ENCODE results near the gene AIMP2.
A peak's percentile ranks its signal among the peaks of the same experiment; 100 is the strongest.
"Not testable (repeated sequence)": the region's sequence is repeated elsewhere in the genome, so short reads cannot be mapped to it uniquely, and the experiment has no call there.

The AIMP2 gene

DNA sequence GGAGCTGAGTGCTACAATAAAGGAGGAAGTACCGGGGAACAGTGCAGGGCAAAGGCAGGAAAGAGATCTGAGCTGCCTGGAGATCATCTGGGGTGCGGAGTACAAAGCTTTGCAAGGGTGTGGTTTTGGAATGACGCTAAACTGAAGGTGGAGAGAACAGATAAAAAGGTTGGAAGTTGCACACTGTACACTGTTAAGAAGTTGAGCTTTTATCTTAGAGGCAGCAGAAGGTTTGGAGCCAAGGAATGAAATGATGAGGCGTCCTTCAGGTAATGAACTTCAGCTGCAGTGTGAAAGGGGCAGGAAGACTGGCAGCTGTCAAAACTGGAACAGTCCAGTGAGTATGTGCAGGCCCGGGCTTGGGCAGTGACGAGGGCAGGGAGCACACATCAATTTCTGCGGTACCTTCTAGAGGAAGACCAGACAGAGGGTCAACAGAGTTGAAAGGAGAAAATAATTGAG, 14.9 kb downstream of the AIMP2 start:
- no peak overlapping the region for H3K27ac ChIP-seq
- DNase-seq (ENCODE audit: low read depth, low spot score): no peak

DNA sequence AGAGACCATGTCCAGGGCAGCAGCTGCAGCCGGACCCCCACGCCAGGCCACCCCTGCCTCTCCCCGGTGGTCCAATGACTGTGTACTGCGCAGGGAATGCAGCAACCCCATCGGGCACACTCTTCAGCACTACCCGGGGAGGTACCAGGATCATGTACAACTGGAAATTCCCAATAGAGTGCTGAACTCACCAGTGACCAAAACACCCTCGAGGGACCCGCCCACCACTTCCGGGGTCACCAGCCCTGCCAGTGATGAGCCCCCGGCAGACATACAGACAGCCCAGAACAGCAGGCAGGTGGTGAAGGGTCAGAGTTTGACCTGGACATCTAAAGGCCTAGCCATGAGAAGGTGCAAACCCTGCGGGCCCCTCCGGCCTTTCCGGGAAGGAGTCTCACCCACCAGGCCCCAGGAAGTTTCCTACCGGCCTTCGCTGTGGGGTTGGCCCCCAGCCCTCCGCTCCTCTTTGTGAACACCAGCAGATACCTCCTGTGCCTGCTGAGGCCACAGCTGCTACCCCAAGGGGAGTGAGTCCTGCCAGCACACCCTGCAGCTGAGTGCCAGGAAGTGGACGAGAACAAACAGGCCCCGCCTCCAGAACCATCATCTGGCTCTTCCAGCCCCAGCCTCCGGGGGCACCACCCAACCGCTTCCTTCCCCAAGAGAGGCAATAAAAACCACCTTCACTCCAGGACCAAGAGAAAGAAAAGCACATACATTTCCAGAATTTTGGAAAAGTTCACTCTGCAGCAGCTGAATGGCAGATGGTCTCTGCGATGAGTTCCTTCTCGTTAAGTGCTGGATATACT, 17.1 kb downstream of the AIMP2 start:
- no peak for DNase-seq (ENCODE audit: low read depth, low spot score)
- peak overlapping the region; percentile 36 for H3K27ac ChIP-seq

DNA sequence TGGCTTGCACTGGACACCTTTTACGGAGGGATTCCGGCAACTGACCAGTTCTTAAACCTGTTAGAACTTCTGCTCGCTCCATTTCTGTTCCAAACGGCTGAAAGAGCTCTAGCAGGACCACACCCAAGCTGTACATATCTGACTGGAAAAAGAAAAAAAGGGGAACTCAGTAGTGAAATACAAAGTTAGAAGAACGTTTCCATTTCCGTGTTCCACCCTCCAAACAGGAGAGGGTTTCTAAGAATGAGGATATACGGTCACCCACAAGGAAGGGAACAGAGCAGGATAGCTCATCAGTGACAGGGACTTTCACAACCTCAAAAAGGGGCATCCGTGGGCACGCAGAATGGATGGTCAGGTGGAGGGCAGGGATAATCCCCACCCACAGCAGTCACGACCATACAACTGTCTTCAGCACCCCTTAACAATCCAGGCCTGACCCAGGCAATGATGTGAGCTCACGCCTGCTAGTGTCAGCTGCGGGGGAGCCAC, 17.8 kb downstream of the AIMP2 start:
- peak overlapping the region; percentile 36 for H3K27ac ChIP-seq
- DNase-seq (ENCODE audit: low read depth, low spot score): no peak

DNA sequence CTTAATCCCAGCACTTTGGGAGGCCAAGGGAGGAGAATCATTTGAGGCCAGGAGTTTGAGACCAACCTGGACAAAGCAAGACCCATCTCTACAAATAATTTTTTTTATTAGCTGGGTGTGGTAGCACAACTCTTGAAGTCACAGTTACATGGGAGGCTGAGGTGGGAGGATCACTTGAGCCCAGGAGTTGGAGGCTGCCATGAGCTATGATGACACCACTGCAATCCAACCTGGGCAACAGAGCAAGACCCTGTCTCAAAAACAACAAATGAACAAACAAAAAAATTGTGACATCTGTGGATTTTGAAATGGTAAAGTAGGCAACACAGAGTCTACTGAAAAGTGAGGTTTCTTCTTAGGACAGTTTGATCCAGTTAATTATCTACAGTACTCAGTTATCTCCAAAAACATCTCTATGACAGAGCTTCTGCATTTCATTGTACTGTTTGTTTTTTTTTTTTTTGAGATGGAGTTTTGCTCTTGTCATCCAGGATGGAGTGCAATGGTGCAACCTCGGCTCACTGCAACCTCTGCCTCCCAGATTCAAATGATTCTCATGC, 18.8 kb downstream of the AIMP2 start:
- no peak overlapping the region for H3K27ac ChIP-seq

DNA sequence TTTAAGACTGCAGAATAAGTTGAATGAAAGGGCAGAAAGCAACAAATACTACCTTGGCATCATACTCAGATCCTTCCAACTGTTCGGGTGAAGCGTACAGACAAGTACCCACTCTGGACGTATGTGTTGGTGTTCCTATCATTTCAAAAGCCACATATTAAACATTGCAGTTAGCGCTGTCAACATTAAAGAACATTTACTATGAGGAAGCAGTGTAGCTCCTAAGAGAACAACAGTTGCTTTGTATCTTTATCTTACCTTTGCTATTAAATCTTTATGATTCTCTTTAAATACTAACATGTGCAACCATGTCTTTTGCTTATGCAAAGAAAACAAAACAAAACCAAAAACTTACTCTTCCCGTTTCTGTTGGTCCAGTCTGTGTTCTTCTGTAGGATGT, 19.5 kb downstream of the AIMP2 start:
- no peak for DNase-seq (ENCODE audit: low read depth, low spot score)
- H3K27ac ChIP-seq: no peak overlapping the region

More for the DNA sequence above, 18.8 kb downstream of the AIMP2 start:
- DNase-seq (ENCODE audit: low read depth, low spot score): no peak

DNA sequence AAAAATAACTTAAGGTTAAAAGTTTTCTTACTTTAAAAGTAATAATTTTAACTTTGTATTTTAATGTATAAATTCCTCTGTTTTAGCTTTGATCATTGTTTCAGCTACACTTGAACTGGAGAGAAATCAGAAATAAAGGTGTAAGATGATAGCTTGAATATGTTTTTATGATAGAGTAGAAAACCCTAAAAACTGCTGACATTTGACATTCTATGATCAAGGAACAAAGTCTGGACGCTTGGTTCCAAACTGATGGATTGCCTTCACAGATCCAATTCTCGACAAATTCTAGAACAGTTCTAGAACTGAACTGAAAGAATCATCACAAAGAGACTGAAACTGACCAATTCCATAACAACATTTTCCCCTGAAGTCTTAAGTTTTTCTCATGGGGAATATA, 21.9 kb downstream of the AIMP2 start, which contains the start of gene ANKRD61:
TSS of gene ANKRD61 (plus strand) at position 389 of the 400 bp plus-strand sequence. CDS start at position 389, 0 bp downstream.
- H3K27ac ChIP-seq: no peak within 1 kb of the TSS
- no peak for DNase-seq (ENCODE audit: low read depth, low spot score)

DNA sequence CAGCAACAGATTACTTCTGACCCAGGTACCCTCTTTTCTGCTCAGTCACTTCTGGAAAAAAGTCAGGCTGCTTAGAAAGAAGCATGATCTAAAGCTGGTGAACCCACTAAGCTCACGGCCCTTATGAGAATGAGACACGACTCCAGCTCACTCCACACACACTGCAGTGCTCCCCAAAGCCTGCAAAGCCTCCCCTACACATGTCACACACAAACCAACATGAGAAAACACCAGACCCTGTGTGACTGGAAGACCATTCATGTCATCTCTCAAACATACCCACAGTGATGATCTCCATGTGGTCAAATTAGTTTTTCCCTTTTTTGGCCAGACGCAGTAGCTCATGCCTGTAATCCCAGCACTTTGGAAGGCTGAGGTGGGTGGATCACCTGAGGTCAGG, 22.5 kb downstream of the AIMP2 start:
- DNase-seq (ENCODE audit: low read depth, low spot score): no peak
- no peak overlapping the region for H3K27ac ChIP-seq

DNA sequence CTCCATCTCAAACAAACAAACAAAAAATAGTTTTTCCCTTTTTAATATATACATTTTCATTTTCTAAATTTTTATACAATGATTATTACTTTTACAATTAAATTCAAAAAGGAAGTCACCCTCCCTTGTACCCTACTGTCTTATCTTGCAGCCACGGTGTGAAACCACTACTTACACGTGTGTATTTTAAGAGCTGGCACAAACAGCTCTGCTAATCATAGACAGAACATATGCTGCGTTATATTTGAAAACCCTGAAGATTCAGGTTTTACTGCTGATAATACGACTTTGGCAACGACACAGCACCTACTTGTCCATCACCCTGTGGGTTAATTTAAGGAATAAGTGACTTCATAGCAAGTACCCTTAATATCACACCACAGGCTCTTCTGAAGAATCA, 23.1 kb downstream of the AIMP2 start:
- H3K27ac ChIP-seq: no peak overlapping the region
- DNase-seq (ENCODE audit: low read depth, low spot score): no peak

DNA sequence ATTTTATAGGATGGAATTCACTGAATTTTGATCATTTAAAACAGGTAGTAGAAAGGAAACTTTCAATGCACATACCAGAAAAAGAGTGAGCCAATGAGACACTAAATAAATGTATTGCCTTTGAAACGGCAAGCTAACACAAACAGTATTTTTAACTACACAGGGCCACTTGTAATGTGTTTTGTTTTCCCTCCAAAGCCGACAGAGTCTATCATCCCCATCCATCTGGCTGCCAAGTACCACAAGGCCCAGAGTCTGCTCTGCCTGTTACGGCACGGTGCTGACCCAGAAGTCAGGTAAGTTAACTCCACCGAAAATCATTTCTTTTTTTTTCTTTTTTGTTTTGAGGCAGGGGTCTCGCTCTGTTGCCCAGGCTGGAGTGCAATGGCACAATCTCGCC, 23.6 kb downstream of the AIMP2 start:
- no peak overlapping the region for H3K27ac ChIP-seq

DNA sequence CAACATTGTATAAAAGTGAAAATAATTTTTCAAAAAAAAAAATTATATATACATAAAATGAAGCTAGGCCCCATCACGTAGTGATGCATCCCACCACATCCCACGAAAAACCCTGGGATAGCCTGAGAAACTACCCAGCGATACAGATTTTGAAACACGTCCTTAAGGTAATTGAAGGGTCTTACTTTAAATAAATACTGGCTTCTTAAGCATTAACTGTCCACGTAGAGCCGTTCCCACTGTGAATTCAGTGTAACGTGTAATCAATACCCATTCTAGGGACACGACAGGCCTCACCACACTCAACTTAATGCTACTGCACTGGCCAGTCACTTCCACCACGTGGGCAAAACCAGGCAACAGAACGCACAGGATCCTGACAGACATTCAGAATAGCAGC, 26.1 kb downstream of the AIMP2 start:
- DNase-seq (ENCODE audit: low read depth, low spot score): no peak
- H3K27ac ChIP-seq: no peak overlapping the region

More for the DNA sequence above, 23.6 kb downstream of the AIMP2 start:
- DNase-seq (ENCODE audit: low read depth, low spot score): no peak

DNA sequence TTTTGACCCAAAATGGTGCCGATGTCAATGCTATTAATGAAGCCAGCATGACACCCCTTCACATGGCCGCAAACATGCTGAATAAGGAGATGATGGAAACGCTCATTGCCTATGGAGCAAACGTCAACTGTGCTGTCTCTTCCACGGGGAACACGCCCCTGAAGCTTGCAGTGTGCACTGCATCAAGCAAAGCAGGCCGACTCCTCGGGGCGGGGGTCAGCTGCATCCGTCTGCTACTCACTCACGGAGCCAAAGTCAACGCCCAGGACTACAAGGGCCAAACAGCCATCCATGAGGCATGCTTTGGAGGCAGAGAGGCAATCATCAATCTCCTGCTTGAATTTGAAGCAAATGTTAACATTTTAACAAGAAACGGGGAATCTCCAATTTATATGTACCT, 26.6 kb downstream of the AIMP2 start:
- no peak for DNase-seq (ENCODE audit: low read depth, low spot score)
- H3K27ac ChIP-seq: no peak overlapping the region

DNA sequence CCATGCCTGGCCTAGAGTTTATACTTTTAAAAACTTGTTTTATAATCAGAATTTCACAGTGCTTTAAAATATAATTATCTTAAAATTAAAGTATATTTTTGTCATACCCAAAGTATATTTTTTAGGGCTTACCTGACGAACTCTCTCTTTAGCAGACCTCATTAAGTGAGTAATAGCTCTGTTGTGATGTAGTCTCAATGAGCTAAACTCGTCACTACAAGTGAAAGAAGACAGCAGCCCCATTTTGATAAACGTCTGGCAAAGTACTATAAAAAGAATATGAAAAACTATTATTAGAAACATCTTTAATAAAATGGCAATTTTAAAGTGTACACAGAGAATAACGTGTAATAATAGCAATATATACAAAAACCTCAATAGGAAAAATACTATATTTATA, 40.7 kb downstream of the AIMP2 start:
- H3K27ac ChIP-seq: no peak overlapping the region
- DNase-seq (ENCODE audit: low read depth, low spot score): no peak

DNA sequence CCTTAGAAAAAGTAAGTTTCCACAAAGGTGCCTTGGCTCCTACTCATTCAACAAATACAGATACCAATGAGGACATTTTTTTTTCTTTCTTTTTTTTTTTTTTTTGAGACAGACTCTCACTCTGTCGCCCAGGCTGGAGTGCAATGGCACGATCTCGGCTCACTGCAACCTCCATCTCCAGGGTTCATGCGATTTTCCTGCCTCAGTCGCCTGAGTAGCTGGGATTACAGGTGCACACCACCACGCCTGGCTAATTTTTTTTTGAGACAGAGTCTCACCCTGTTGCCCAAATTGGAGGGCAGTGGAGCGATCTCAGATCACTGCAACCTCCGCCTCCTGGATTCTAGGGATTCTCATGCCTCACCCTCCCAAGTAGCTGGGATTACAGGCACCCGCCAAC, 42.1 kb downstream of the AIMP2 start:
- not testable (repeated sequence) for H3K27ac ChIP-seq; DNase-seq (ENCODE audit: low read depth, low spot score)

DNA sequence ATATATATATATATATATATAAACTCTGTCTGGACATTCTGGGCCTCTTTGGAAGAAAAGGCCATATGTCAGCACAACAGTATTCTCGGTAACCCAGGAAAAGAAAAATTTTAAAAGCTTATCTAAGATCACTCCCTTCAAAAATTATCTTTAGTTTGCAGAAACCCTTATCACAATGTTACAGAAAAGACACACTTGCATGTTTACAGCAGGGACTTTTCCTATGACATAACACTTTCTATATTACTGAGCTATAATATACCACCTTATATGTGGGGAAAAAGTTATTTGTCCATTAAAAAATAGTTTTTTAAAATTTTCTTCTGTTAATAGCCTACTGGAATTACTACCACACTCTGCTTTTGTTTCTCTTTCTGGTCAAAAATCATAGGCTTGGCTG, 47.5 kb downstream of the AIMP2 start:
- no peak overlapping the region for H3K27ac ChIP-seq
- no peak for DNase-seq (ENCODE audit: low read depth, low spot score)

DNA sequence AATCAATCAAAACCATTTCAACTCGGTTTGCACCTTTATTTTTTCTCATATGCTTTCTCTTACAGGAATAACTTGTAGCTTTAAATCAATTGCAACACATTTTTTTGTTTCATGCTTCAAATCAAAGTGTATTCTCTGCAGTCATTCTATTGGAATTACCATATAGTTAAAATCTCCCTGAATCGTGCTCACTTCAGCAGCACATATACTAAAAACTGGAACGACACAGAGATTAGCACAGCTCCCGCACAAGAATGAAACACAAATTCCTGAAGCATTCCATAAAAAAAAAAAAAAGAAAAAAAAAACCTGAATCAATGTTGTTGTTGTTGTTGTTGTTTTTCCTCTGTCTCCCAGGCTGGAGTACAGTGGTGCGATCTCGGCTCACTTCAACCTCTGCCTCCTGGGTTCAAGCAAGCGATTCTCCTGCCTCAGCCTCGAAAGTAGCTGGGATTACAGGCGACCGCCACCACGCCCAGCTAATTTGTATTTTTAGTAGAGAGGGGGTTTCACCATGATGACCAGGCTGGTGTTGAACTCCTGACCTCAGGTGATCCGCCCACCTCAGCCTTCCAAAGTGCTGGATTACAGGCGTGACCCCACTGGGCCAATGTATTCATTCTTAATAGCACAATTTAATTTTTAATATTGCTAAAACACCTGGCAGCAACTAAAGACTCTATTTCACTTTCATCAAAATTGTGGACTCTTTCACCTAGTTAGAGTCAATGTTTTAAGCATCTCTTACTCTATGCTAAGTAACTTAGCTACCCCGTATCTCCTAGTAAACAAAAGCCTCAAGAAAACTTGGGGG, 48.5 kb downstream of the AIMP2 start:
- H3K27ac ChIP-seq: no peak overlapping the region
- DNase-seq (ENCODE audit: low read depth, low spot score): no peak

DNA sequence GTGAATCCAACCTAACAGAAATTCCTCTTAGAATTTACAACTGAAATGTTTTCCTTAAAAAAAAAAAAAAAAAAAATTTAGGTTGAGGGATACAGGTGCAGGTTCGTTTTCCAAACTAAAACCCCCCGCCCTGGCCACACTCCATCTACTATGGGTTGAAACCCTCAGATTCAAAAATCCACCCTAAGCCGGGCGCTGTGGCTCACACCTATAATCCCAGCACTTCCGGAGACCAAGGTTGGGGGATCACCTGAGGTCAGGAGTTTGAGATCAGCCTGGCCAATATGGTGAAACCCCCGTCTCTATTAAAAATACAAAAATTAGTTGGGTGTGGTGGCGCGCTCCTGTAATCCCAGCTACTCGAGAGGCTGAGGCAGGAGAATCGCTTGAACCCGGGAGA, 50.9 kb downstream of the AIMP2 start:
- not testable (repeated sequence) for DNase-seq (ENCODE audit: low read depth, low spot score); H3K27ac ChIP-seq

DNA sequence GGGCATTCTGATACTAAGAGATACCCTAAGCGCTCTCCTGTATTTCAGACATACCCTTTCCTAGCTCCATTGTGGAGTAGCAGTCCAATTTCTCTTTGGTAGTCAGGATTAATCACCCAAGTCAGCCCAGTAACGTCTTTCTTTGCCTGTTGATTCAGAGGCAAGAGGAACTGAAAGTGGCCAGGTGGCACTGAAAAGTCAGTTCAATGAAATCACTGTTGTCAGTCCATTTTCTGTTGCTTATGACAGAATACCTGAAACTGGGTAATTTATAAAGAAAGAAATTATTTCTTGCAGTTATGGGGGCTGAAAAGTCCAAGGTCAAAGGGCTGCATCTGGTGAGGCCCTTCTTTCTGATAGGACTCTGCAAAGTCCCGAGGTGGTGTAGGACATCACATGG, 62.3 kb downstream of the AIMP2 start:
- no peak overlapping the region for H3K27ac ChIP-seq
- DNase-seq (ENCODE audit: low read depth, low spot score): no peak

All from epithelial cell of prostate (primary cell).